ENCODE data around the gene CDH22. TPM values are rescaled to one million over a fixed set of nuclear protein-coding genes. Genes with fewer than 3 reads are reported as not detected.

Gene CDH22
- total and polyA plus RNA-seq, 2 donors (not counting 1 experiment from before 2014, with no cell fraction given), result not detected

GRCh38 chr20:46178891-46179290 is 129.4 kb downstream of the CDH22 start:
- Mint-ChIP-seq H3K27me3 (peaks cover 59% of the 10 kb centered on the region), H3K4me3 (no peak overlapping the region), H3K9me3 (ENCODE audit: insufficient read depth) (no peaks in the 10 kb centered on the region), H3K4me1 (no peaks in the 10 kb centered on the region), H3K27ac (no peak overlapping the region)
- Histone ChIP-seq H3K4me2 (replicated peaks; ENCODE audit: low read depth, low read length, poor library complexity, severe bottlenecking) (no peak overlapping the region), H3K27ac (ENCODE audit: low read length in 2 of 2) (no peak overlapping the region), H3K9ac (ENCODE audit: low read length) (no peak overlapping the region), H2AFZ (ENCODE audit: insufficient read depth, low read depth, low read length, poor library complexity, severe bottlenecking) (no peak overlapping the region), H3K36me3 (replicated peaks in 1 of 2; ENCODE audit: control extremely low read depth in 1 of 2, control insufficient read depth in 1 of 2, extremely low read depth in 1 of 2, insufficient read depth in 2 of 2, low read length in 1 of 2) (no peaks in the 10 kb centered on the region), H4K20me1 (ENCODE audit: control insufficient read depth, insufficient read depth, low read length, poor library complexity, severe bottlenecking) (no peaks in the 10 kb centered on the region), H3K4me1 (ENCODE audit: control insufficient read depth in 2 of 2, insufficient read depth in 2 of 2, low read length in 2 of 2) (peaks cover 4 to 14% of the 10 kb centered on the region in 2 donors), H3K79me2 (ENCODE audit: control insufficient read depth, insufficient read depth, low read length) (no peaks in the 10 kb centered on the region), H3K4me3 (ENCODE audit: control extremely low read depth in 1 of 5, extremely low read depth in 1 of 5, insufficient read depth in 1 of 5, low read depth in 2 of 5, low read length in 4 of 5) (no peak overlapping the region), H3K9me3 (ENCODE audit: control extremely low read depth in 1 of 3, control insufficient read depth in 2 of 3, insufficient read depth in 1 of 3, low read length in 2 of 3) (peaks cover 0 to 9% (median 0%) of the 10 kb centered on the region in 3 donors), H3K27me3 (replicated peaks in 1 of 4; ENCODE audit: control extremely low read depth in 1 of 4, control insufficient read depth in 3 of 4, insufficient read depth in 4 of 4, low read length in 3 of 4) (peaks cover 0 to 31% (median 19%) of the 10 kb centered on the region in 4 experiments)
- CTCF ChIA-PET, result interaction anchor here (0.6 to 10.1 kb wide), 4 partner anchors 11 to 166 kb away, joined by 3 to 87 read pairs (median 3); no protein-coding TSS in a partner anchor
- ATAC-seq (ENCODE audit: low read depth) (no peak), DNase-seq (no peak)
- 73% methylated on average over 8 of the region's 8 CpGs for WGBS (ENCODE audit: insufficient coverage)
- intact Hi-C loops (cut with micrococcal nuclease), result no loop called here
- POLR2A ChIA-PET, result no interaction called here
- TF ChIP-seq EZH2 (IDR thresholded peaks at IDR 0.05; ENCODE audit: borderline replicate concordance, insufficient read depth, low read depth, low read length, poor library complexity, severe bottlenecking), result no peak
- TF ChIP-seq, protein P1, sequence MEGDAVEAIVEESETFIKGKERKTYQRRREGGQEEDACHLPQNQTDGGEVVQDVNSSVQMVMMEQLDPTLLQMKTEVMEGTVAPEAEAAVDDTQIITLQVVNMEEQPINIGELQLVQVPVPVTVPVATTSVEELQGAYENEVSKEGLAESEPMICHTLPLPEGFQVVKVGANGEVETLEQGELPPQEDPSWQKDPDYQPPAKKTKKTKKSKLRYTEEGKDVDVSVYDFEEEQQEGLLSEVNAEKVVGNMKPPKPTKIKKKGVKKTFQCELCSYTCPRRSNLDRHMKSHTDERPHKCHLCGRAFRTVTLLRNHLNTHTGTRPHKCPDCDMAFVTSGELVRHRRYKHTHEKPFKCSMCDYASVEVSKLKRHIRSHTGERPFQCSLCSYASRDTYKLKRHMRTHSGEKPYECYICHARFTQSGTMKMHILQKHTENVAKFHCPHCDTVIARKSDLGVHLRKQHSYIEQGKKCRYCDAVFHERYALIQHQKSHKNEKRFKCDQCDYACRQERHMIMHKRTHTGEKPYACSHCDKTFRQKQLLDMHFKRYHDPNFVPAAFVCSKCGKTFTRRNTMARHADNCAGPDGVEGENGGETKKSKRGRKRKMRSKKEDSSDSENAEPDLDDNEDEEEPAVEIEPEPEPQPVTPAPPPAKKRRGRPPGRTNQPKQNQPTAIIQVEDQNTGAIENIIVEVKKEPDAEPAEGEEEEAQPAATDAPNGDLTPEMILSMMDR (IDR thresholded peaks at IDR 0.05), result no peak

DNA sequence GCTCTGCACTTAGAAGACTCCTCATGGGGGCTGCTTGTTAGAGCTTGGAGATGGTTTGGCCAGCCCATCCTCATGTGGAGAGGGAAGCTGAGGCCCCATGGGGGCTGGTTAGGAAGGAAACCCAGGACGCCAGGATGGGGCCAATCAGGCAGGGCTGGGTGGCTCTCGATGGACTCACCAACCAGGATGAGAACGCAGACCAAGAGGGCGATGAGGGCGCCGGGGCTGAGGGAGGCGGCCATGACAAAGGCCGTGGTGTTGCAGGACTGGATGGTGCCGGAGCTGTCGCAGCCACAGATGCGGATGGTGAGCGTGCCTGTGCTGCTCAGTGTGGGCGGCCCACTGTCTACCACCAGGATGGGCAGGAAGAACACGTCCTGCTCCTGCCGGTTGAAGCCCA is 130.5 kb downstream of the CDH22 start:
- no peak overlapping the region for H3K4me3 Mint-ChIP-seq
- peaks cover 0 to 42% (median 28%) of the 10 kb centered on the region in 4 experiments for H3K27me3 ChIP-seq (replicated peaks in 1 of 4; ENCODE audit: control extremely low read depth in 1 of 4, control insufficient read depth in 3 of 4, insufficient read depth in 4 of 4, low read length in 3 of 4)
- peaks cover 4 to 16% of the 10 kb centered on the region in 2 donors for H3K4me1 ChIP-seq (ENCODE audit: control insufficient read depth in 2 of 2, insufficient read depth in 2 of 2, low read length in 2 of 2)
- no peak overlapping the region for H3K4me2 ChIP-seq (replicated peaks; ENCODE audit: low read depth, low read length, poor library complexity, severe bottlenecking)
- ChIA-PET POLR2A (no interaction called here), CTCF (interaction anchor here (1.0 to 10.1 kb wide), 3 partner anchors 11 to 155 kb away, joined by 5 to 87 read pairs (median 8); no protein-coding TSS in a partner anchor)
- H3K27me3 Mint-ChIP-seq, result peaks cover 65% of the 10 kb centered on the region
- H3K79me2 ChIP-seq (ENCODE audit: control insufficient read depth, insufficient read depth, low read length), result no peaks in the 10 kb centered on the region
- no peak overlapping the region for H3K4me3 ChIP-seq (ENCODE audit: control extremely low read depth in 1 of 5, extremely low read depth in 1 of 5, insufficient read depth in 1 of 5, low read depth in 2 of 5, low read length in 4 of 5)
- TF ChIP-seq, protein P1 (IDR thresholded peaks at IDR 0.05), result no peak
- no peak for TF ChIP-seq EZH2 (IDR thresholded peaks at IDR 0.05; ENCODE audit: borderline replicate concordance, insufficient read depth, low read depth, low read length, poor library complexity, severe bottlenecking)
- H3K9me3 Mint-ChIP-seq (ENCODE audit: insufficient read depth), result no peaks in the 10 kb centered on the region
- no peak overlapping the region for H2AFZ ChIP-seq (ENCODE audit: insufficient read depth, low read depth, low read length, poor library complexity, severe bottlenecking)
- WGBS (ENCODE audit: insufficient coverage), result 89% methylated on average over 15 of the region's 15 CpGs
- H3K4me1 Mint-ChIP-seq, result no peaks in the 10 kb centered on the region
- intact Hi-C loops (cut with micrococcal nuclease), result no loop called here
- DNase-seq (no peak), ATAC-seq (ENCODE audit: low read depth) (no peak)
- H3K9me3 ChIP-seq (ENCODE audit: control extremely low read depth in 1 of 3, control insufficient read depth in 2 of 3, insufficient read depth in 1 of 3, low read length in 2 of 3), result peaks cover 0 to 12% (median 0%) of the 10 kb centered on the region in 3 donors
- H4K20me1 ChIP-seq (ENCODE audit: control insufficient read depth, insufficient read depth, low read length, poor library complexity, severe bottlenecking), result no peaks in the 10 kb centered on the region
- no peaks in the 10 kb centered on the region for H3K36me3 ChIP-seq (replicated peaks in 1 of 2; ENCODE audit: control extremely low read depth in 1 of 2, control insufficient read depth in 1 of 2, extremely low read depth in 1 of 2, insufficient read depth in 2 of 2, low read length in 1 of 2)
- H3K27ac Mint-ChIP-seq, result no peak overlapping the region
- H3K9ac ChIP-seq (ENCODE audit: low read length), result no peak overlapping the region
- H3K27ac ChIP-seq (ENCODE audit: low read length in 2 of 2), result no peak overlapping the region
